22Rv1 (cell line): ENCODE measurements around the gene ZNF813.

Experiments used
- ZFX ChIP-seq: fragments of 450-650 bp; IDR thresholded peaks from 2 replicates; pipeline ENCODE4 v1.6.1; 2017; ENCODE audit warnings: antibody characterized with exemption, borderline replicate concordance
- TF ChIP-seq, protein P1 (sequence below): fragments of 450-650 bp; IDR thresholded peaks from 2 replicates; pipeline ENCODE4 v1.5.1; 2017; ENCODE audit warnings: mild to moderate bottlenecking

DNA sequence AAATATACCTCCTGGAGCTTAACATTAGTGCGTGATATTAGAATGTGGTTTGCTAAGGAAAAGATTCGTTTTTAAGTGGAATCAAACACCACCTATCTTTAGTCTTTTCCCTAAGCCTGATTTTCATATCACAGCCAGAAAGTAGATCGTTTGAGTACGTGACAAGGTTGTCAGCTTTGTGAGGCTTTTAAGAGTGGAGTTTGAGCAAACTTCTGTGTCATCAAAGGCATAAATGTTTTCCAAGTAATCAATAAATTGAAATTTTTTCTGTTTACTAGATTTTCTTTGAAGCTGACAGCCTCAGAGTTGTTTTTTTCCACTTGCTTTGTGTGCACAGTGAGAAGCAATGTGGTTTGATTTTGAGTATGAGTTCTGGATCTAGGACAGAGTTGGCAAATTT lies 63.9 kb downstream of the ZNF813 start:
- TF ChIP-seq, protein P1, sequence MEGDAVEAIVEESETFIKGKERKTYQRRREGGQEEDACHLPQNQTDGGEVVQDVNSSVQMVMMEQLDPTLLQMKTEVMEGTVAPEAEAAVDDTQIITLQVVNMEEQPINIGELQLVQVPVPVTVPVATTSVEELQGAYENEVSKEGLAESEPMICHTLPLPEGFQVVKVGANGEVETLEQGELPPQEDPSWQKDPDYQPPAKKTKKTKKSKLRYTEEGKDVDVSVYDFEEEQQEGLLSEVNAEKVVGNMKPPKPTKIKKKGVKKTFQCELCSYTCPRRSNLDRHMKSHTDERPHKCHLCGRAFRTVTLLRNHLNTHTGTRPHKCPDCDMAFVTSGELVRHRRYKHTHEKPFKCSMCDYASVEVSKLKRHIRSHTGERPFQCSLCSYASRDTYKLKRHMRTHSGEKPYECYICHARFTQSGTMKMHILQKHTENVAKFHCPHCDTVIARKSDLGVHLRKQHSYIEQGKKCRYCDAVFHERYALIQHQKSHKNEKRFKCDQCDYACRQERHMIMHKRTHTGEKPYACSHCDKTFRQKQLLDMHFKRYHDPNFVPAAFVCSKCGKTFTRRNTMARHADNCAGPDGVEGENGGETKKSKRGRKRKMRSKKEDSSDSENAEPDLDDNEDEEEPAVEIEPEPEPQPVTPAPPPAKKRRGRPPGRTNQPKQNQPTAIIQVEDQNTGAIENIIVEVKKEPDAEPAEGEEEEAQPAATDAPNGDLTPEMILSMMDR = no peak
- no peak for TF ChIP-seq ZFX
